GM18507 (cell line): ENCODE results near the gene TMEM184B.
A peak's percentile ranks its signal among the peaks of the same experiment; 100 is the strongest.
"Not testable (repeated sequence)": the region's sequence is repeated elsewhere in the genome, so short reads cannot be mapped to it uniquely, and the experiment has no call there.

Experiments used
- DNase-seq: peaks from one replicate; pipeline ENCODE4 v3.0.0; 2011; ENCODE audit warnings: low read depth; ENCODE audit not compliant: insufficient read length; ENCODE audit errors: extremely low spot score
- FAIRE-seq: peaks from 2 replicates; lab custom pipeline; 2011; peaks lifted over from hg19 to GRCh38; lab: Jason Lieb, UNC

The TMEM184B gene

DNA sequence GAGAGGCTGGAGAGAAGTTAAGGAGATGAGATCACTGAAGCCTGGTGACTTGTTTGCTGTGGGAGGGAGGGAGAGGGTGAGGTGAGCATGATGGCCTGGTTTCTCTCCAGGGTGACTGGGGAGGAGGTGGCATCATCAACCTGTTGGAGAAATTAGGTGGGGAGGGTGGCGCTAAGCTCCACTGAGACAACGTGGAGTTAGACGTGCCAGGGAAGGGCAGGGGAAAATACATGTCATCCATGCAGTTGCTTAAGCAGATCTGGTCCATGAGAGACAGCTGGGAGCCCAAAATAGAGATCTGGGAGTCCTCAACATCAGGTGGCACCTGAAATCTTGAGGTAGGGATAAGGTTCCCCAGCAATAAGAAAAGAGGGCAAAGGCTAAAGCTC lies 80.3 kb downstream of the TMEM184B start:
- FAIRE-seq (no peak), DNase-seq (no peak)

DNA sequence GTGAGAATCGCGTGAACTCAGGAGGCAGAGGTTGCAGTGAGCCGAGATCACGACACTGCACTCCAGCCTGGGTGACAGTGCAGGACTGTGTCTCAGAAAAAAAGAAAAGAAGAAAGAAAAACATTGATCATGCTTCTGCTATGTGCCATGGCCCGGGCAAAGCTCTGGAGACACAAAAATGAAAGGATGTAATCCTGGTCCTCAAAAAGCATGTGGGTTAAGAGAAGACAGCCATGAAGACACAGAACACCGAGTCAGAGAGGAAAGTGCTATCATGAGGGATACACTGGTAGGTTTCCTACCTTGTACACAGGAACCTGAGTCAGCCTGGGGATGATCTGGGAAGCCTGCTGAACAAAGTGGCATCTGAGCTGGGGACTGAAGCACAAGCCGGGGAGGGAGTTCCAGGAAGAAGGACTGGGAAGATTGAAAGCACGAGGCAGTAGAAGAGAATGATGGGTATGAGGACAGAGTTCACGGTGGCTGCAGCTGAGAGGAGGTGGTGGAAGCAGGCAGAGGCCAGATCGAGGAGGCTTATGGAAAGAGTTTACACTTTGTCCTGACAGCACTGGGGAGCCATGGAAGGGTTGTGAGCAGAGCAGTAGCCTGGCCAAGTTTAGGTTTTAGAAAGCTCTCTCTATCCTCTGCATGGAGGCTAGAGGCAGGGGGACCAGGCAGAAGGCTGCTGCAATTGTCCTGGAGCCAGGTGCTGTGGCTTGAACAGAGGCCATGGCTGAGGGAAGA lies 80.9 kb downstream of the TMEM184B start:
- no peak for FAIRE-seq
- DNase-seq = no peak

DNA sequence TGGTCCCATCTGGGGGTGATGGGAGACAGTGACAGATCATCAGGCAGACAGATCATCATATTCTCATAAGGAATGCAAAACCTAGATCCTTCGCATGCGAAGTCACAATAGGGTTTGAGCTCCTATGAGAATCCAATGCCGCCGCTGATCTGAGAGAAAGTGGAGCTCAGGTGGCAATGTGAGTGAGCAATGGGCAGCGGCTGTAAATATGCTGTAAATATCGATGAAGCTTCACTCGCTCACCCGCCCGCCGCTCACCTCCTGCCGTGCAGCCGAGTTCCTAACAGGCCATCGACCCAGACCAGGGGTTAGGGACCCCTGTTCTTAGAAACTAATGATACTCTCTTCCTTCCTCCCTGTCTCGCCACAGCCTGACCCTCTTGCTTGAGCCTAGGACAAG lies 81.8 kb downstream of the TMEM184B start:
- FAIRE-seq = no peak
- no peak for DNase-seq

DNA sequence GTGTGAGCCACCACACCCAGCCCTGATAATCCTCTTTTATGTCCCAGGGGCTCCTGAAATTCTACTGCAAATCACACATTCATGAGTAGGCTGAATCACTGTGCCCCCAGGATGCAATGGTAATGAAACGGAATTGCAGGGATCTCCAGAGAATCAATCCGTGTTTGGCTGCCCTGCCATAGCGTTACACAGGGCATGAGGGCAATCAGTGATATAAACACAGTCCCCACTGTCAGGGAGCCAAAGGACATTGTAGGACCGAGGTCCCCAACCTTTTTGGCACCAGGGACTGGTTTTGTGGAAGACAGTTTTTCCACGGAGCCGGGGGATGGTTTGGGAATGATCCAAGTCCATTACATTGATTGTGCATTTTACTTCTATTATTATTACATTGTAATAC lies 82.2 kb downstream of the TMEM184B start:
- DNase-seq (no peak), FAIRE-seq (no peak)

DNA sequence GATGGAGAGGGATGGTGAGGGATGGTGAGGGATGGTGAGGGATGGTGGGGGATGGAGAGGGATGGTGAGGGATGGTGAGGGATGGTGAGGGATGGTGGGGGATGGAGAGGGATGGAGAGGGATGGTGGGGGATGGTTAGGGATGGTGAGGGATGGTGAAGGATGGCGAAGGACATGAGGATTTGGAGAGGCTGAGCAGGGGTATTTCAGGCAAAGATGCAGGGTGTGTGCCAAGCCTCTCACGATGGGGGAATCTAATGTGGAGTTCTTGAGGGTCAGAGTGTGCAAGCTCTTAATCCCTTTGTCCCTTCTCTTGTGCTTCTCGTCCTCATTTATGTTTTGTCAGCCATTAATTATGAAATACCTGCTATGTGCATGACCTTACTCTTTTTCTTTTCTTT lies 83.7 kb downstream of the TMEM184B start:
- FAIRE-seq = no peak

DNA sequence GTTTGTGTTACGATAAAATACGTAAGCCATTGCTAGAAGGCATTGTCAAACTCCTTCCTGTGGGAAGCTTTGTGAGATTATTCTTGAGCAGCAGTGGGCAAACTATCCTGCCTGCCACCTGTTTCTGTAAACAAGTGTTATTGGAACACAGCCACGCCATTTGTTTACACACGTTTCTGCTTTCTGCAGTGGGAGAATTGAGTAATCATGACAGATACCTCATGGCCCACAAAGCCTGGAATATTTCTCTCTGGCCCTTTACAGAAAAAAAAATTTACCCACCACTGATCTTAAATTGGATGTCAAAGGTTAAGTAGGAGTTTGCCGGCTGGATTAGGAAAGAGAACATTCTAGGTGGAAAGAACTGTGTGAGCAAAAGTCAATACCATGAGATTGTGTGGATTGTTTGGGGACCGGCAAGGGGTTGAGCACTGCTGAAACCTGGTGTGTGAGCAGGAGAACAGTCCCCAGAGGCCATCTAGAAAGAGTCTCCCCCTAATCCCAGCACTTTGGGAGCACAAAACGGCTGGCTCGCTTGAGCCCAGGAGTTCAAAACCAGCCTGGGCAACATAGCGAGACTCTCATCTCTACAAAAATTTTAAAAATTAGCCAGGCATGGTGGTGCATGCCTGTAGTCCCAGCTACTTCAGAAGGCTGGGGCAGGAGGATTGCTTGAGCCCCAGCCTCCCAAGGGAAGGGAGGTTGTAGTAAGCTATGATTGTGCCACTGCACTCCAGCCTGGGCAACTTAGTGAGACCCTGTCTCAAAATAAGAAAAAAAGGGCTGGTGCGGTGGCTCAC lies 85.2 kb downstream of the TMEM184B start:
- FAIRE-seq (no peak), DNase-seq (no peak)

More for the DNA sequence above, 83.7 kb downstream of the TMEM184B start:
- DNase-seq = no peak

DNA sequence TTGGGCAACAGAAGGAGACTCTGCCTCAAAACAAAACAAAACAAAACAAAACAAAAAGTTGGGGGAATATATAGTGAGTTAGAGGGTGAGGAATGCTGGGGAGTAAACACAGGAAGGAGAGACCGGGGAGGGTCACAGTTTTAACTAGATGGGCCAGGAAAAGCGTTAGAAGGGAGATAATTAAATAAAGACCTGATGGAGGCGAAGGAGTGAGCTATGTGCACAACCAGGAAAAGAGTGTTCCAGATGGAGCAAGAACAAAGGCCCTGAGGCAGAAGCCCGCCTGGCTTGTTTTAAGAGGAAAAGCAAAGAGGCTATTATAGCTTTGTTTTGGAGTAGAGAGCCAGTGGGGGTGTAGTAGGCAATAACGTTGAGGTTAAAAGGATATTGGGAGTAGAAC lies 86.4 kb downstream of the TMEM184B start:
- DNase-seq (no peak), FAIRE-seq (no peak)

DNA sequence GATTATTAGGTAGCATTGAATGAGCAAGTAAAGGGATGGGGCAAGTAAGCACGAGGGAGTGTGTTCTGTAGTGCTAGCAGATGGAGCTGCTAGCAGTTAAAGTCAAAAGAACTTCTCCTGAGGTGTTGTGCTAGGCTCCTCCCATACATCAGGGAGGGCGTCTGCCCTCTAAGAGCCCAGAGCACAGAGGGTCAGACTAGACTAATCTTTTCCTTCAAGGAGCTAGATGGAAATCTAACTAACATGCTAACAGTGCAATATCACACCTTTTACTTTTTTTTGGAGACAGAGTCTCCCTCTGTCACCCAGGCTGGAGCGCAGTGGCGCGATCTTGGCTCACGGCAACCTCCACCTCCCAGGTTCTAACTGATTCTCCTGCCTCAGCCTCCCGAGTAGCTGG lies 88.0 kb downstream of the TMEM184B start:
- DNase-seq (no peak), FAIRE-seq (no peak)

DNA sequence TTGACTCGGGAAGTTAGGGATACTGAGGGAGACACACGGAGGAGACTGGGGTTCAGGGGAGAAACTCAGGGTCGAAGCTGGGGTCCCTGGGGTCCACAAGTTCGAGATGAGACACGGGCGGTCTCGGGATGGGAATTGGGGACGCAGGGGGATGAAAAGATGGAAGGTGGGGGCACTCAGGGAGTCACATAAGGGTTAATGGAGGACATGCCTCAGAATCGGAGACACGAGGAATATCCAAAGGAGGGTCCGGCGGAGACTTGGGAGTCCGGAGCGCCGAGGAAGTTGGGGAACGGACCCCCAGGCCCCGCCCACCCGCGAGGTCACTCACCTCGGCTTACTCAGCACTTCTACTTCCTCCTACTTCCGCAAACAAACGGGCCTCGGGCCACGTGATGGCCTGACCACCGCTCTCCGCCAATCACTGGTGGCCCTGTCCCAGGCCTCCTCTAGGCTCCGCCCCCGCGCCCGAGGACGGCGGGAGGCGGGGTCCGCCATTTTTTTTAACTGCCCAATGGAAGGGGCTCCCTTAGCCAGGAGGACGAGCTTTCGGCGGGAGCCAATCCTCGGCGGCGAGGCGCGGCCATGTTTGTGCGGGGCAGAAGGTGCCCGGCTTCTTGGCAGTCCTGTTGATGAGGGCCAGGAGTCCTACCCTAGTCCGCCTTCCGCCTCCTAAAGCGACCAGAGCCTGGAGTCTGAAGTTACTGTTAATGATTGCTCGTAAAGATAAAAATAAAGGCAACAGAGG lies 91.2 kb downstream of the TMEM184B start, which contains the start of gene PLA2G6:
Gene PLA2G6 (minus strand): TSS at position 378 of the 748 bp plus-strand sequence. CDS start 12,404 bp downstream, outside the sequence.
- FAIRE-seq (peak; percentile 98), DNase-seq (peak; percentile 92)

DNA sequence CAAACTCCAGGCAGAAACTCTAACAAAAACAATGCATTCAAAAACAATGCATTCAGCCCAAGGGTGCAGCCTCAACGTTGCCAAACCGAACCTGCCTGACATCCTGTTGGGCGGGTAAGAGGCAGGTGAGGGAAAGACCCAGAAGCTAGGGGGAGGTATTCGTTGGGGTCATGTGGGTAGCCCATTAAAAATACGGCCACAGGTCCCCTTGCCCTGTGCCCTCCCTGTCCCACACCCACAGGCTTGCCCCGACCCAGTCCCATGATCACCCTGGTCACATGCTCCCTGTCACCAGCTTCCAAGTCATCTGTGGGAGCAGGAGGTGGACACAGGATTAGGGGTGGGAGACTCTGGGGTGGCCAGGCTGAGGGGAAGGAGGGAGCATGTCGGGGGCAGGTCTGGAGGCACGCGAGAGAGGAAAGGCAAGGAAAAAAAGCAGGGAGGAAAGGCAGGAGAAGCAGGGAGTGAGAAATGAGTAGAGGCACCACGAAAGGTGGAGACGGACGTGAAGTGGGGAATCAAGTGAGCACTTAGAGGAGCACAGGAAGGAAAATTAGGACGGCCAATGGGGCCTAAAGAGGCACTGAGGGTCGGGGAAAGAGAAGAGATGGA lies 91.9 kb downstream of the TMEM184B start:
- peak; percentile 59 for FAIRE-seq
- DNase-seq = no peak

DNA sequence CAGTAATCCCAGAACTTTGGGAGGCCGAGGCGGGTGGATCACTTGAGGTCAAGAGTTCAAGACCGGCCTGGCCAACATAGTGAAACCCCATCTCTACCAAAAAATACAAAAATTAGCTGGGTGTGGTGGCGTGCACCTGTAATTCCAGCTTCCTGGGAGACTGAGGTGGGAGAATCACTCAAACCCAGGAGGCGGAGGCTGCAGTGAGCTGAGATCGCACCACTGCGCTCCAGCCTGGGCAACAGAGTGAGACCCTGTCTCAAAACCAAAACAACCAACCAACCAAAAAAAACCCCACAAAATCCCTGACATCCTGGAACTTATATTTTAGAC lies 94.2 kb downstream of the TMEM184B start:
- not testable (repeated sequence) for FAIRE-seq, DNase-seq

DNA sequence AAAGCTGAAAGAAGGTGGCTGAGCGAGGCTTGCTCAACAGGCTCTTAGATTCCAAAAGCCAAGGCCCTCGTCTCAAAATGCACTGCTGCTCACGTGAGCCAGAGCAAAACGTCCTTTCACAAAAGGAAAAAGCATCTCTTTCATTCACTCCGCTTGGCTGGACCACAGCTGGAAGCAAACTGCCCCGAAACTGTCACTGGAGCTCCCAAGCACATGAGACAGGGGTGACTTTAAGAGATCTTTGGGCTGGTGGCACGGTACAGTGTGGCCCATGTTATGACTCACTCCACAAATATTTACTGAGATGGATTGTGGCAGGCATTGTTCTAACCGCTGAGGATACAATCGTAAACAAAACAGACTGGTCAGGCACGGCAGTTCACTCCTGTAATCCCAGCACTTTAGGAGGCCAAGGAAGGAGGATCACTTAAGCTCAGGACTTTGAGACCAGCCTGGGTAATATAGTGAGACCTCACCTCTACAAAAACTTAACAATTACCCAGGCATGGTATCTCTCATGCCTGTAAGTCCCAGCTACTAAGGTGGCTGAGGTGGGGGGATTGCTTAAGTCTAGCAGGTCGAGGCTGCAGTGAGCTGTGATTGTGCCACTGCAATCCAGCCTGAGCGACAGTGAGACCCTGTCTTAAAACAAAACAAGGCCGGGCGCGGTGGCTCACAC lies 94.7 kb downstream of the TMEM184B start:
- DNase-seq (no peak), FAIRE-seq (no peak)

DNA sequence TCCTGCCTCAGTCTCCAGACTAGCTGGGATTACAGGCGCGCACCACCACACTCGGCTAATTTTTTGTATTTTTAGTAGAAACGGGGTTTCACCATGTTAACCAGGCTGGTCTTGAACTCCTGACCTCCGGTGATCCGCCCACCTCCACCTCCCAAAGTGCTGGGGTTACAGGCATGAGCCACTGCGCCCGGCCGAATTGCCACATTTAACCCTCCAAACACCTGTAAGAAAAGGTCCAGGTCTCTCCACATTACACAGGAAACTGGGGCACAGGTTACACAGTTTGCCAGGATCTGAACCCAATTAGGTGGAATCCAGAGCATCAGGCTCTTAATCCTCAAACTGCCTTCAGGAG lies 95.3 kb downstream of the TMEM184B start:
- not testable (repeated sequence) for DNase-seq

DNA sequence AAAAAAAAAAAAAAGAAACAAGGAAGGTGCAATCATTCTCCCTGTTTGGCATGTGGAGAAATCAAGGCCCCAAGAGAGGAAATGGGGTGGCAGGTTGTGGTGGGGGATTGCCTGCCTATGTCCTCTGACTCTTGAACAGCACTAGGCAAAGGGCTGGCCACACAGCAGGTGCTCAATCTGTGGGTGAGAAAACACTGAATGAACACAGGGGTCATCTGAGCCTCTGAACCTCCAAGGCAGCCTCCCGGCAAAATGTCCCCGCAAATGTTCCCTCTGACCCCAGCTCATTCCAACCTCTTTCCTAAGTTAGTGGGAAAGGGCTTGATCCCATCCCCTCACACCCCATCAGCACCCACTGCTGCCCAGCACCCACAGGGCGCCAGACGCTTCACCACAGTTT lies 95.8 kb downstream of the TMEM184B start:
- DNase-seq = no peak
- FAIRE-seq = peak; percentile 12

More for the DNA sequence above, 95.3 kb downstream of the TMEM184B start:
- not testable (repeated sequence) for FAIRE-seq

DNA sequence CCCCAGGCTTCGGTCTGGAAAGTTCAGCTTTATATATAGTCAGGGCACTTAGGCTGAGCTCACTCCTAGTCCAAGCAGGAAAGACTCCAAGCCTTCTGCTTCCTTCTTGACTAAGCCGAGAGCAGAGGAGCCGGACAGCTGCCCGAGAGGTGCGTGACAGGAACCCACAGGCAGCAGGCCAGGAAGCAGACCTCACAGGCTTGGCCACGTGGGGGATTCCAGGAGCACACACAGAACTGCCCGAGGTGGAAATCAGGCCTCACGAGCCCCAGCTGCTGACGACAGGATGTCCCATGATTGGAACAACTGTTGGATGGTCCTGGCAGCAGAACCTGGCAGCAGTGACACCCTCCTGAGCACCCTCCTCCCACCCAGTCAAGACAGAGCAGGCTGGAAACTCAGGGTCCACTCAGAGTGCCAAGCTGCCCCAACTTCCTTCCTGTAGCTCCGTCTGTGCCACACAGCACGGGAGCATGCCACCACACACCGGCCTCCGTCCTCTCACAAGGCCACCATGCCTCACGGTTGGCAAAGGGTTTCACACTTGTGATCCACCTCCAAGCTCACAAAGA lies 96.6 kb downstream of the TMEM184B start:
- DNase-seq (no peak), FAIRE-seq (peak; percentile 89)

DNA sequence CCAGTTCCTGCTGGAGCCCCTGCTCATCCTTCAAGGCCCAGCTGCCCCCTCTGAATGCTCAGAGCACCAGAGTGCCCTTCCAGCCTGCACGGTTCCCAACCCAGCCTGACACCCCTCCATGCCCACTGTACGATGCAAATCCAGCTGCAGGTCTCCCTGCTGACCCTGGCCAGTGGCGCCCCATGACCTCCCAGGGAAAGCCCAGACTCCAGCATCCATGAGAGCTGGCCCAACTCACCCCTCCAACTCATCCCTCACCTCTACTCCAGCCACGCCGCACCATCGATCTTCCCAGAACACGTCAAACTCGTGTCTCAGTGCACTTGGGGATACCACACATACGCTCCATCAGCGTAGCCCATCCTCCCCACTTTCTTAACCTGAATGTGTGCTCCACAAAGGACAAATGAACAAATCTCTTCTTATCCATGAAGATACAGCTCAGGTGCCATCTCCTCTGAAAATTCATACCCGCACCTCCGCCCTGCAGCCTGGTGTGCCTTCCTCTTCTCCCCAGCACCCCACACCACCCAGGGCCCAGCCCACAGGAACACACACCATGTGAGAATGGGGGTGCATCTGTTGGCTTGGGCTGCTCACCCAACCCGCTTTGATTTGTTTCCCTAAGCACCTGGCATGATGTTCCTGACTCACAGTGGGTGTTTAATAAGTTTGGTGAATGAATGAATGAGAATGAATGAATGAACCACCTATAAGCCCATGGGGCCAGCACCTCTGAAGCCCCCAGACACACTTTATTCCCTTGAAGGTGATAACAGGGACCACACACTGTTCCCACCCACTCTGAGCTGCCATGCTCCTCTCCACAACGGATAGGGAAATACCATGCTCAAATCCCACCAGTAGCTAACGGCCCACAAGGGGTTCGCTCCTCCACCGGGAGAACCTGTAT lies 97.3 kb downstream of the TMEM184B start:
- FAIRE-seq = no peak

DNA sequence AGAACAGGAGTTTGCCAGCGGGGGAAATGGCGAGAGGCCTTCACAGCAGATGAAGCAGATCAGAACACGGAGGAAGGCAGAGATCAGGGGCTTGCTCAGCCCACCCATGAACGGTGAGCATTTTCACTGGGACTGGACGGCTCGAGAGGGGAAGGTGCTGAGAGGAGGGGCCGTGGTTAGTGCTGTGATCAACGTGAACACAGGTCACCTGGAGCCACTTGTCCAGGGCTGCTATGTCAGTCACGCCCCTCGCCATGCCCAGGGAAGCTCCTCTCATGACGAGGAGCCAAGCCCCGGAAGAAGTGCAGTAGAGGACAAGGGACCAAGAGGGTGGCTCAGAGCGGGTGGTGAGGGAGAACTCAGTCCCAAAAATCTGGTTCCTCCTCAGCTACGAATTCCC lies 98.2 kb downstream of the TMEM184B start:
- FAIRE-seq (no peak), DNase-seq (no peak)

More for the DNA sequence above, 97.3 kb downstream of the TMEM184B start:
- no peak for DNase-seq

DNA sequence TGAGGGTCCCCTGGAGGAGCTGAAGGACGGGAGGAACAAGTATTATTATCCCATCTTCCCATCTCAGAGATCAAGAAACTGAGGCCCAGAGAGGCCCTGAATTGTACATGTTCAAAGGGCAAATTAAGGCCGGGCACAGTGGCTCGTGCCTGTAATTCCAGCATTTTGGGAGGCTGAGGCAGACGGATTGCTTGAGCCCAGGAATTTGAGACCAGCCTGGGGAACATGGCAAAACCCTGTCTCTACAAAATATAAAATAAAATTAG lies 99.2 kb downstream of the TMEM184B start:
- FAIRE-seq (no peak), DNase-seq (no peak)
